Keratinocyte (primary cell): ENCODE measurements around the gene DEFB128. TPM values are rescaled to one million over a fixed set of nuclear protein-coding genes. Genes with fewer than 3 reads are reported as not detected.

ENCODE experiments used
- DNase-seq: peaks from one replicate; pipeline ENCODE4 v3.0.0-alpha.2; 2011; ENCODE audit warnings: low read depth, missing footprints, low spot score
- FAIRE-seq: peaks from 2 replicates; lab custom pipeline; 2011; peaks lifted over from hg19 to GRCh38; lab: Jason Lieb, UNC
- H2AFZ ChIP-seq: 2 replicates; pipeline ENCODE4 v1.6.0; 2012; ENCODE audit warnings: low read length, control low read depth, inconsistent platforms; ENCODE audit not compliant: control insufficient read depth
- H3K27ac ChIP-seq: 2 replicates; pipeline ENCODE4 v1.5.1; 2011; ENCODE audit warnings: low read length; ENCODE audit not compliant: control insufficient read depth, insufficient read depth
- H3K27me3 ChIP-seq: 3 replicates; pipeline ENCODE4 v1.6.0; 2011; ENCODE audit warnings: low read length; ENCODE audit not compliant: control insufficient read depth, insufficient read depth; ENCODE audit errors: extremely low read depth
- H3K36me3 ChIP-seq, 2 experiments: 2 replicates in 1 of 2; 3 replicates in 1 of 2; pipeline ENCODE4 v1.5.1; 2011; ENCODE audit warnings: low read length in 2 of 2, mild to moderate bottlenecking in 1 of 2; ENCODE audit not compliant: control insufficient read depth in 2 of 2, insufficient read depth in 2 of 2; ENCODE audit errors: extremely low read depth in 1 of 2
- H3K4me1 ChIP-seq: 3 replicates; pipeline ENCODE4 v1.5.1; 2011; ENCODE audit warnings: low read length; ENCODE audit not compliant: control insufficient read depth, insufficient read depth; ENCODE audit errors: extremely low read depth
- H3K4me2 ChIP-seq: 3 replicates; pipeline ENCODE4 v1.6.0; 2011; ENCODE audit warnings: low read depth, low read length; ENCODE audit not compliant: control insufficient read depth, insufficient read depth; ENCODE audit errors: extremely low read depth
- H3K4me3 ChIP-seq, 3 experiments: fragments of 200-600 bp in 1 of 3; sonication (generic) in 1 of 3; 2 replicates in 2 of 3; 3 replicates in 1 of 3; pipeline ENCODE4 v1.5.1; 2011 to 2016; ENCODE audit warnings: low read length in 3 of 3, mild to moderate bottlenecking in 3 of 3, control low read depth in 2 of 3, inconsistent platforms in 1 of 3, low read depth in 1 of 3, mixed read lengths in 1 of 3, mixed run types in 1 of 3, moderate library complexity in 1 of 3; ENCODE audit not compliant: control insufficient read depth in 2 of 3, insufficient read depth in 2 of 3; ENCODE audit errors: extremely low read depth in 1 of 3
- H3K79me2 ChIP-seq: 2 replicates; pipeline ENCODE4 v1.6.0; 2012; ENCODE audit warnings: low read length; ENCODE audit not compliant: control insufficient read depth, insufficient read depth
- H3K9ac ChIP-seq: 3 replicates; pipeline ENCODE4 v1.6.0; 2011; ENCODE audit warnings: low read length; ENCODE audit not compliant: control insufficient read depth, insufficient read depth; ENCODE audit errors: extremely low read depth
- H3K9me1 ChIP-seq: 3 replicates; pipeline ENCODE4 v1.6.0; 2011; ENCODE audit warnings: low read length; ENCODE audit not compliant: control insufficient read depth, insufficient read depth; ENCODE audit errors: extremely low read depth
- H3K9me3 ChIP-seq: 2 replicates; pipeline ENCODE4 v1.5.1; 2012; ENCODE audit warnings: low read depth, low read length; ENCODE audit not compliant: control insufficient read depth
- H4K20me1 ChIP-seq: 3 replicates; pipeline ENCODE4 v1.6.0; 2011; ENCODE audit warnings: low read length; ENCODE audit not compliant: control insufficient read depth, insufficient read depth; ENCODE audit errors: extremely low read depth
- CTCF ChIP-seq, 3 experiments: IDR thresholded peaks in 1 of 3; conservative IDR thresholded peaks in 1 of 3; optimal IDR thresholded peaks in 1 of 3; 2 replicates in 2 of 3; 3 replicates in 1 of 3; pipeline versions ENCODE3 to v1.5.1; 2011; ENCODE audit warnings: low read length in 3 of 3, mild to moderate bottlenecking in 3 of 3, moderate library complexity in 2 of 3, control low read depth in 1 of 3, inconsistent platforms in 1 of 3; ENCODE audit not compliant: insufficient read depth in 2 of 3; ENCODE audit errors: extremely low read depth in 1 of 3
- EZH2 ChIP-seq: IDR thresholded peaks from one replicate; pipeline ENCODE4 v1.6.1; 2012; ENCODE audit warnings: inconsistent platforms, mild to moderate bottlenecking, low read length, moderate library complexity
- dilution Hi-C: fragments of 300-500 bp; cut with MboI; formaldehyde crosslinking; loops from one replicate; pipeline ENCODE4 v1.7.0; 2020; ENCODE audit warnings: low sequenced_read_pairs; ENCODE audit not compliant: extremely low pct_ligation_motif_present
- polyA plus RNA-seq, 5 experiments: library from polyadenylated mRNA; depleted of rRNA in 3 of 5; stranded (reverse) in 3 of 5; stranded (forward) in 1 of 5; unstranded in 1 of 5; fragments of >200 nt; gene quantifications; 1 replicate in 1 of 5; 2 replicates in 3 of 5; 3 replicates in 1 of 5; pipeline versions ENCODE4 v1.2.1 to v1.2.3, GENCODE V29; 2011 to 2012; ENCODE audit warnings: missing spikeins in 2 of 5, low read depth in 1 of 5, low replicate concordance in 1 of 5

The DEFB128 gene
- polyA plus RNA-seq, 1 donor (not counting 4 experiments of a cell fraction or from before 2014, with no cell fraction given): not detected

- no peaks in the 10 kb centered on the region for H3K27me3 ChIP-seq
- FAIRE-seq (no peak), DNase-seq (no peak)
- no peaks in the 10 kb centered on the region for H3K9me1 ChIP-seq
- no peak overlapping the region for H3K4me3 ChIP-seq
- H3K4me2 ChIP-seq: no peak overlapping the region
- no peaks in the 10 kb centered on the region for H3K9me3 ChIP-seq
- no peaks in the 10 kb centered on the region for H3K4me1 ChIP-seq
- no peak overlapping the region for H2AFZ ChIP-seq
- dilution Hi-C loops: no loop called here
- no peak overlapping the region for H3K9ac ChIP-seq
- no peaks in the 10 kb centered on the region for H3K79me2 ChIP-seq
- TF ChIP-seq EZH2: no peak
- no peak for TF ChIP-seq CTCF (optimal IDR thresholded peaks at IDR 0.05 in 1 of 3, IDR thresholded peaks at IDR 0.05 in 1 of 3, conservative IDR thresholded peaks at IDR 0.05 in 1 of 3; ENCODE audit: extremely low read depth in 1 of 3, insufficient read depth in 2 of 3, low read length in 3 of 3)
- H4K20me1 ChIP-seq: no peaks in the 10 kb centered on the region
- no peak overlapping the region for H3K27ac ChIP-seq
- H3K36me3 ChIP-seq: no peaks in the 10 kb centered on the region
Observed at GRCh38 chr20:198225-198624, 8.7 kb upstream of the DEFB128 start.

- Histone ChIP-seq H3K27me3 (no peaks in the 10 kb centered on the region), H2AFZ (no peak overlapping the region), H3K9me1 (no peaks in the 10 kb centered on the region), H3K4me2 (no peak overlapping the region), H3K4me1 (no peaks in the 10 kb centered on the region), H3K9ac (no peak overlapping the region), H3K36me3 (no peaks in the 10 kb centered on the region), H3K4me3 (no peak overlapping the region), H3K9me3 (no peaks in the 10 kb centered on the region), H3K27ac (no peak overlapping the region), H3K79me2 (no peaks in the 10 kb centered on the region), H4K20me1 (no peaks in the 10 kb centered on the region)
- dilution Hi-C loops: no loop called here
- TF ChIP-seq CTCF (optimal IDR thresholded peaks at IDR 0.05 in 1 of 3, IDR thresholded peaks at IDR 0.05 in 1 of 3, conservative IDR thresholded peaks at IDR 0.05 in 1 of 3; ENCODE audit: extremely low read depth in 1 of 3, insufficient read depth in 2 of 3, low read length in 3 of 3) (no peak), EZH2 (no peak)
- FAIRE-seq: no peak
- no peak for DNase-seq
Observed at GRCh38 chr20:187733-188132, 1.8 kb downstream of the DEFB128 start.
